HS-27A (cell line): Measurements from ENCODE around the gene STAG1.
"Not testable (repeated sequence)": the region's sequence is repeated elsewhere in the genome, so short reads cannot be mapped to it uniquely, and the experiment has no call there.

Experiments used
- DNase-seq: peaks from one replicate; pipeline ENCODE4 v3.0.0-alpha.2; 2012; ENCODE audit warnings: low read depth, missing footprints

Gene STAG1

DNA sequence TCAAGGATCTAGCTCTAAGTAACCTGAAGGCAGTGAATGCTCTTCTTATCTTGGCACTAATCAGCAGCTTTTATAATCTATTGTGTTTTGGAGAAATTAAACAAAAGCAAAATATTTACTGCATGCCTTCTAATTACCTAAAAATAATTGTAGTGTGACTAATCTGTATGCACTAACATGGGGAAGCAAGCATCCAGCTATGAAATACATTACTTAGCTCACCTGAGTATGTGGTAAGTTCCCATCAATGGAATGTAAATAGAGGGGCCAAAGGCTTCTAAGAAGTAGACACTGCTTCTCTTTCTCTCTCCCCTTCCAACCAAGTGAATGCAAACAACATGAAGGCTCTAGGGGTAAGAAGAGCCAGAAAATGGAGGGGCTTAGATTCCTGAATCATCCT, 165.6 kb downstream of the STAG1 start:
- DNase-seq = no peak

DNA sequence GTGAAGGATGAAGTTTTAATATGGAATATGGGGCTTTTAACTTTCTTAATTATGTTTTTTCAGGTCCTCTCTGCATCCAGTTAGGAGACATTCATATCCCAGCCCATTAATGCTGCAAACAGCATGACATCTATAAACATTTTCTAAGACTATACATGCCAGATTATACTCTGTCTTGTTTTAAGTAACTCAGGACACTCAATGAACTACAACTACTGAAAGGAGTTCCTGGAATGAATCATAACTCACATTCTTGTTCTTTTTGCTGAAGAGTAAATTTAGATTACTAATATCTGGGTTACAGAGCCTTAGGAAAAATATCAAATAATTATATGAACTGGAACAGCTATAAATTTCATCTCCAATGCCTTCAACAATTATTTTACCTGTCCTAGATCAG, 167.4 kb downstream of the STAG1 start:
- no peak for DNase-seq

DNA sequence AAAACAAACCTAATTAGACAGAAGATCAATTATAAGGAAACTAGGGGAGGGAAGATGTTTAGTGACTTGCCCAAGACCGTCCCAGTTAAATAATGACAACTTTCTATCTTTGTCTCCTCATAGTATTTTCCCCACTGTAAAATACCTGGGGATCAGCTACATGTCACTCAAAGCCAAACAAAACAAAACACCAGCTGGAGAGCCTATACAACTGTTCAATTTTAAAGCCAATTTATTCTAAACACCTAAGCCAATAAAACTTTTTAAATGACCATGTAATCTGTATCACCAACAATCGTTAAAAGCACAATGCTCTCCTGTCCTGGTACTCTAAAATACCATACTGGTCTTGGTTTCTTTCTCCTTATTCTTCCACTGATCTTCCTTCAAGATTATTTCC, 168.4 kb downstream of the STAG1 start:
- DNase-seq = no peak

DNA sequence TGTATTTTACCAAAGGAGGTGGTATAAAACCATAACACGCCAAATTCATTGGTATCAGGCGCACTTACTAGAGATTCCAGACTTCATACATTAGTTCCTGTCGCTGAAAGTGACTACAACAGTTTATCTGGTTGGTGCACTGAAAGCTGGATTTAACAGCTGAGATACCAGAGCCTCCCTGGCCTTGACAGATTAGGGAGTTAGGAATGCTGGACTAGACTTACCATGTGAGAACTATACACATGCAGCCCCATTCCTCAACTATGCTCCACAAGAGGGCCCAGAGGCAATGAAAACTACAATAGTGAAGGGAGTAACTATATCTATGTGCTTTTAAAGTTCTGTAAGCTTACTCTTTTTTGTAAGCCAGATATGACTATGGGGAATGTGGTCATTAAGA, 174.4 kb downstream of the STAG1 start:
- DNase-seq = no peak

DNA sequence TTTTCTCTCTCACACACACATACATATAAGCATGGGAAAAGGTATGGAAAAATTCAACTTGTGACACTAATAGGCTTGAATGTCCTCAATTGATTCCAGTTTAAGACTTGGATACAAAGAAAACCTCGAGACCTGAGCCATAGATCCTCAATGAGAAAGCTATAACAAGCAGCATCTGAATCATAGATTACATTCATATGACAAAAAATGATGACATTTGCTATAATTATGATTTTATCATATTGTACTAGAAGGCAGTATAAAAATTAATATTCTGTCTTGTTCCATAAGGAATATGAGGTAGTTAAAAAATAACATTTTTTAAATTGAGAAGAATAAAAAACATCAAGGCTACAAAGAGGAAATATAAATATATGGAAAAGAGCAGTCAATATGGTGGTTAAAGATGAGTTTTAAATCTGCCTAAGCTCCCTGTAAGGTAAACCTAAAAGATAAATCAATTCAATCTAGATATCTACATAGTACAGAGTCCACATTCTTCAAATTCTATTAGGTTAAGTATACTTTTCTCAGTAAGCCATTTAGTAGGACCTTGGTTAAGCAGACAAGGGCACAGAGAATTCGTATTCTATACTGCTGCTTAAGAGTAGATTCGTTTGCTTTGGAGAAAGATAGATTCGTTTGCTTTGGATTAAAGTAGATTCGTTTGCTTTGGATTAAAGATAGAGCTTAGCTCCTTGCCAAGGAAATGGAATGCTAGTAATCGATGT, 175.7 kb downstream of the STAG1 start:
- no peak for DNase-seq

DNA sequence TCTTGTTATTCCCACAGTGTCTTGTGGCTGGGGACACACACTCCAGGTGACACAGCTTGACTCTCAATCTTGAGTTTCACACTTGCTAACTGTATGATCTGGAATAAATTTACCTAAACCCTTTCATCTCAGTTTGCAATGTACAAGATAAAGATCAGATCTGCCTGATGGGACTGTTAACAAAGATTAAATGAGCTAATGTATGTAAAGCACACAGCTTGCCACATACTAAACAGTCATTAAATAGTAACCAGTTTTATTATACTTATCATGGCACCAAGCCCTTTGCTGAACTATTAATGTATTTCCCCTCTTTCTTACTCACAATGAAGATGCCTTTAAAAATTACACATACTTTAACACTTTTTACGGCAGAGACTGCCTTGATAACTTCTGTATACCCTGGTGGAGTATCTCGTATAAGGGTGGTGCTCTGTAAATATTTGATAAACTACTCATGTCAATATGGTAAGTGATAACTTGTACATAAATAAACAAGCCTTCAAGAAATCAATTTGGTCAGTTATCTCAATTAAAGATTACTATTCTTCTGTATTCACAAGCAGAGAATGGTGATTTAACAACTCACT, 184.5 kb downstream of the STAG1 start:
- DNase-seq = no peak

DNA sequence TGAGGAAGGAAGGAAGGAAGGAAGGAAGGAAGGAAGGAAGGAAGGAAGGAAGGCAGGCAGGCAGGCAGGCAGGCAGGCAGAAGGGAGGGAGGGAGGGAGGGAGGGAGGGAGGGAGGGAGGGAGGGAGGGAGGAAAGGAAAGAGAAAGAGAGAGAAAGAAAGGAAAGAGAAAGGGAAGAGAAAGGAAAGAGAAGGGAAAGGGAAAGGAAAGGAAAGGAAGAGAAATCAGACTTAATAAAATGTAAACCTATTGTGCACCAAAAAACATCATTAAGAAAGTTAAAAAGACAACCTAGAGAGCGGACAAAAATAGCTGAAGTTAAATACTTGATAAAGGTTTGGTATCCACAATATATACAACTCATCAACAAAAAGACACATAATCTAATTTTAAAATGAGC, 187.2 kb downstream of the STAG1 start:
- not testable (repeated sequence) for DNase-seq

DNA sequence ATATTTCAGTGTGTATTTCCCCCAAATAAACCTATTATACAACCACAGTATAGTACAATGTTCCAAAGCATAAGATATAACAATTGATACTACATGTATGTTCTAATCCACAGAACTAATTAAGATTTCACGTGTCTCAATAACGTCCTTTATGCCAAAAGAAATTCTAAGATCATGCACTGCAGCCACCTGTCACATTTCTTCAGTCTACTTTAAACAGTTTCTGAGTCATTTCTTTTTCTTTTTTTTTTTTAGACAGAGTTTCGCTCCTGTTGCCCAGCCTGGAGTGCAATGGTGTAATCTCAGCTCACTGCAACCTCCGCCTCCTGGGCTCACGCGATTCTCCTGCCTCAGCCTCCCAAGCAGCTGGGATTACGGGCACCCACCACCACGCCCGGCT, 190.2 kb downstream of the STAG1 start:
- no peak for DNase-seq

DNA sequence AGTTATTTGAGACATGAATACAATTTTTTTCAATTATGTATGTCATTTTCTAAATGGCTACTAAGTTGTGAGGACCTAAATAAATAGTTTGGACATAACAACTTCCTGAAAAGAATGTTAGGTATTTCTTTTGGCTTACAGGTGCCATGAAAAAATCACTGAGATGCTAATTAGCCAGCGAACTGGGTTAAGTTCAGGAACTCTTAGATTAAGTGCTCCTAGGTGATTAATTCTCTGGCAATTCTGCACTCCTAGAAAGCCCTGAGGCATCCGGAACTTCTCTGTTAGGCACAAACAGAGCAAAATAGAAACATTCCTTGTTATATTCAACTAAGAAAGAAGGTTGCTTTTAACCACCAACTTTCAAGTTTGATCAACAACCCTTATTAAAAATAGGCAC, 192.3 kb downstream of the STAG1 start:
- no peak for DNase-seq

DNA sequence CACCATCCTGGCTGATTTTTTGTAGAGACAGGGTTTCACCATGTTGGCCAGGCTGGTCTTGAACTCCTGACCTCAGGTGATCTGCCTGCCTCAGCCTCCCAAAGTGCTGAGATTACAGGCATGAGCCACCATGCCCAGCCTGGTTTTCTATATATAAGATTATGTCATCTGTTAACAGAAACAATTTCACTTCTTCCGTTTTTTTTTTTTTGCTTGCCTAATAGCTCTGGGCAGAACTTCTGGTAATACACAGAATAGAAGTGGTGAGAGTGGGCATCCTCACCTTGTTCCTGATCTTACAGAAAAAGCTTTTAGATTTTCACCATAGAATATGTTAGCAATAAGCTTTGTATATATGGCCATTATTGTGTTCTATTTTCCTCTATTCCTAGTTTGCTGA, 202.7 kb downstream of the STAG1 start:
- not testable (repeated sequence) for DNase-seq

DNA sequence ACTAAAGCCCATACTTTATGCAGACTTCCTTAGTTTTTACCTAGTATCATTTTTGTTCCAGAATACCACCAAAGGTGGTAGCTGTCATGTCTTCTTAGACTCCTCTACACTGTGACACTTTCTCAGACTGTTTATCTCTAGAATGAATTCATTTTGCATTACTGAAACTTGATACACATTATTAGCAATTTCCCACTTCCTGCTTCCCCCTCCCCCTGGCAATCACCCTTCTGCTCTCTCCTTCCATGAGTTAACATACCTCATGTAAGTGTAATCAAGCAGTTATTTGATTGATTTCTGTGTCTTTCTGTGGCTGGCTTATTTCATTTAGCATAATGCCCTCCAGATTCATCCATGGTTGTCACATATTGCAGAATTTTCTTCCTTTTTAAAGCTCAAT, 204.9 kb downstream of the STAG1 start:
- DNase-seq = no peak

DNA sequence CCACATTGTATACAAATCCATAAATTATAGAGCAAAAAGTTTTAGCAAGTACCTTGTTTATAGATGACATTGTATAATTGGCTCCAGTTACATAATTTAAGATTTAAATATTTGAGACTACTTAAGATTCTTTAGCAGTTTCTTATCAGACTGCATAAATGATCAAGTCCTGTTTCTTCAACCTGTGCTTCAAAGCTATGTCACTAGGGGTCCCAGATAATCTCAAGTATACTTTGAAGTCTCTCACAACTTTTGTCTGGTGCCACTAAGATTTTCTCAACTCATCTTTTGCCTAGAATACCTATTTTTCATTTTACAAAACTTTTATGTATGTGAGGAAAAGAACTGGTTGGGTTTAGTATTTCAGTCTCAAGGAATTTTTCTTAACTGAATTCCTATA, 205.5 kb downstream of the STAG1 start:
- DNase-seq = no peak

DNA sequence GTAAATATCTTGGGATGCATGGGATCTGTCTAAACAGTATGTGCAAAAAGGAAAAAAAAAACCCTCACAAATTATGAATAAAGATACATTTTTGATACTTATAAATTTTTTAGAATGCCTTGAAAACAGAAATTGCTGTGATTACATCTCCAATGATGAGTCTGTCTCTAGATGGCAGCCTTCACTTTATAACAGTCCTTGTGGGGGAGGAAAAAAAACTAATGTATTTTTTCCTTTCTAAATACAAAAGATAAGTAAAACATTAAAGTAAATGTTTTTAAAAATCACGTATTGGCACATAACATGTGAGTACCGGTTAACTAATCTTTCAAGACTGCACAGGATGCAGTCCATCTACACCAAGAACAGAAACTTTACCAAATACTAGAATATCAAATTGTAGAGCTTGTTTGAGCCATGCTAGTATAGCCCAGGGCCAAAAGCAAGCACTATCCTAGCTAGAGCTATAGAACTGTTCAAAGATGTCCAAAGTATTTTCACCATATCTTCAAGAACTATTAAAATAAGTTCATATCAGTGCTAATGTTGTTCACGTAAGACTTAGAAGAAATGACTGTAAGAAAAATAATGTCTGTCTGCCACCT, 206.4 kb downstream of the STAG1 start:
- DNase-seq = no peak

DNA sequence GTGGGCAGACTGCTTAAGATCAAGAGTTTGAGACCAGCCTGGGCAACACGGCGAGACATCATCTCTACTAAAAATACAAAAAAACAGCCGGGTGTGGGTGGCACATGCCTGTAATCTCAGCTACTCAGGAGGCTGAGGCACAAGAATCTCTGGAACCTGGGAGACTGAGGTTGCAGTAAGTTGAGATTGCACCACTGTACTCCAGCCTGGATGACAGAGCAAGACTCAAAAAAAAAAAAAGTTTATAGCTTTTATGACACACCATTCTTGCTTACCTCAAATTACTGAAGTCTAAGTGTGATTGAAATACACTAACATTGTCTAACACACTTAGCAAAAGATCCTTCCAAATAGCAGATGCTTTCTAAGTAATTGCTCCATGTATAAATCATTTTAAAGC, 207.6 kb downstream of the STAG1 start:
- DNase-seq = no peak

DNA sequence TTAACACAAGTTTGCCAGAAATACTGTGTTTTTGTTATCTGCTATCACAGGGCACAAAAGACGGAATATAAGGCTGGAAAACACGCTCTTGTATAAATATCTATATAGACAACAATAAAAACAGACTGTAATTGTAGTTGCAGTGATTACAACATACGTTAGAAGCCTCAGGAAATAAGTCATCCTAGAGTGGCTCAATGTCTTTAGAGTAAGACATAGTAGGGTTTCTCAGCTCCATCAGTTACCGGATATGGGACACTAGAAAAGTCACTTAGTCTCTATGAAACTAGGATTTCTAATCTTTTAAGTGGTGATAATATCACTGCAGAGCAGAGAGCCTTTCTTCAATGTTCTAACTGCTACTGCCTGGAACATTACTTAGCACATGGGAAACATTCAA, 208.8 kb downstream of the STAG1 start:
- no peak for DNase-seq

DNA sequence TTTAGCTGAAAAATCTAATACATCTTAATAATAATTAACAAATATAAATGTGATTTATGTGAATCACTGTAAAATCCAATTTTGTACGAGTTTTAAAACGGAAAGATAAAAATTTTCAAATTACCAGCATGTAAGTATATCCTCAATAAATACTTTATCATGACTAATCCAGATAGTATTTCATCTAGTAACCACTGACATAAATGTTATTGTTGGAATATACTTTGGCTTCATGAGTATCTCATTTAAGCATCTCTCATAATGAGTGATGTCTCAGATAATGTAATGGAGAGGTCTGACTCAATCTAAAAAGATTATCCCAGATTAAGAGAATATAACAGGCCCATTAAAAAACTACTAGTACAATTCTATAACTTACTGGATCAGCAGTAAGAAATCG, 216.3 kb downstream of the STAG1 start:
- no peak for DNase-seq

DNA sequence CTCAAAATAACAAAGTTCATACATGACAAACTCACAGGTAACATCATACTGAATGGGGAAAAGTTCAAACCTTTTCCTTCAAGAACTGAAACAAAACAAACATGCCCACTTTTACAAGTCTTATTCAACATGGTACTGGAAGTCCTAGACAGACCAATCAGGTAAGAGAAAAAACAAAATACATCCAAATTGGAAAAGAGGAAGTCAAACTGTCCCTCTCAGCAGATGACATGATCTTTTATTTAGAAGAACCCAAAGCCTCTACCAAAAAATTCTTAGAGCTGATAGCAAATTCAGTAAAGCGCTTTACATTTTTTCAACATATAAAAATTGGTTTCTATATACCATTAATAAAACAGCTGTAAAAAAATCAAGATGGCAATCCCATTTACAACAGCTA, 219.4 kb downstream of the STAG1 start:
- no peak for DNase-seq

DNA sequence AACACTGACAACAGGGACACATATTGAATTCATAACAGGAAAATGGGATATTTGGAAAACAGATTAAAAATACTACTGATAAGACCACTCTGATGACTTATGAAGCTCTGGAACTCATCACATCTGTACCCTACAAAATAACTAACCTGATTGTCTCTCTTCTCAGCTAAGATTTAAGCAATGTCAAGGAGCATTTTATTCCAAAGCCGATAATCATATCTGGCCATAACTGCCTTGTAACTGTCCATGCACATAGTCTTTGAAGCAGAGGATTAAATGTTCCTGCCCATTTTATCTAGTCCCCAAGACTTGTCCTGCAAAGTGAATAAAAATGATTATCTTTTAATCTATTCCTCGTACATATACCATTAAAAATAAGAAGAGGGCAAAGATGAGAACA, 234.1 kb downstream of the STAG1 start:
- no peak for DNase-seq

DNA sequence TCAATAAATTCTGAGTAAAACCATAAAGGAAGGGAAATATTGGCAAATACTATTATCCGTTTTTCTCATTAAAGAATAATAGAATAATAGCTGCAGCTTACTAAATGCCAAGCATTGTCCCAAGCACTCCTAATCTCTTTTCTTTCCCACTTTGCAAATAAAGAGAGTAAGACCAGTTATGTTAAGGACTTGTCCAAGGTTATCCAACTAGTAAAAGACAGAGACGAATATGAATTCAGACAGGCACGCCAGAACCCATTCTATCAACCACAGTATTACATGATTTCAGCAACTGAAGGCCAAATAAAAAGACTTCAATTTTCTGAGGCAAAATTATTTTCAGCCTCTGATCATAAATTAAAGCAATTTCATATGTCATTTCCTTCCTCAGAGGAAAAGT, 235.5 kb downstream of the STAG1 start:
- DNase-seq = no peak

DNA sequence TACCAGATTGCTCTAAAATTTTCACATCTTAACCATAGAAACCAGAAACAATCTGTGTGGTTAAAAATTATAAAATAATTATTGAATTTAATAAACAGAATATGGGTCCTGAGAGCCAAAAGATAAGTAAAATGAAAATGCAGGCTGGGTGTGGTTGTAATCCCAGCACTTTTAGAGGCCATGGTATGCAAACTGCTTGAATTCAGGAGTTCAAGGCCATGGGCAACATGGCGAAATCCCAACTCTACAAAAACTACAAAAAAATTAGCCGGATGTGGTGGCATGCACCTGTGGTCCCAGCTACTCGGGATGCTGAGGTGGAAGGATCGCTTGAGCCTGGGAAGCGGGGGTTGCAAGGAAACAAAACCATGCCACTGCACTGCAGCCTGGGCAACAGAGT, 236.1 kb downstream of the STAG1 start:
- no peak for DNase-seq

DNA sequence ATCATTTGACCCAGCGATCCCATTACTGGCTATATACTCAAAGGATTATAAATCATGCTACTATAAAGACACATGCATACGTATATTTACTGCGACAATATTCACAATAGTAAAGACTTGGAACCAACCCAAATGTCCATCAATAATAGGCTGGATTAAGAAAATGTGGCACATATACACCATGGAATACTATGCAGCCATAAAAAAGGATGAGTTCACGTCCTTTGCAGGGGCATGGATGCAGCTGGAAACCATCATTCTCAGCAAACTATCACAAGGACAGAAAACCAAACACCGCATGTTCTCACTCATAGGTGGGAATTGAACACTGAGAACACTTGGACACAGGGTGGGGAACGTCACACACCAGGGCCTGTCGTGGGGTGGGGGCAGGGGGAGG, 237.6 kb downstream of the STAG1 start:
- not testable (repeated sequence) for DNase-seq

DNA sequence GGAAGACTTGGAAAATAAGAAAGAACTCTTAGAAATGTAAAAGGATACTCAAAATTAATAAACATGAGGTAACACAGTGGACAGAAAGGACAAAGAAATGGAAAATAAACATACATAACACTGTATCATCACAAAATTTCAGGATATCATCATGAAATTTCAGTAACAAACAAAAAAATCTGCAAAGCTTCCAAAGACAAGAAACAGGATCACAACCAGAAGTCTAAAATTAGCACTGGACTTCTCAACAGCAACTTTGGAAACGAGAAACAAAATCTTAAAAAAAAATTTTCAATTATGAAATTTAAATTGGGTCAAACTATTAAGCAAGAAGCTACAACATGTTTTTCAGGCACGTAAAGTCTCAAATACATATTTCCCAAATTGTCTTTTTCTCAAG, 238.8 kb downstream of the STAG1 start:
- no peak for DNase-seq

DNA sequence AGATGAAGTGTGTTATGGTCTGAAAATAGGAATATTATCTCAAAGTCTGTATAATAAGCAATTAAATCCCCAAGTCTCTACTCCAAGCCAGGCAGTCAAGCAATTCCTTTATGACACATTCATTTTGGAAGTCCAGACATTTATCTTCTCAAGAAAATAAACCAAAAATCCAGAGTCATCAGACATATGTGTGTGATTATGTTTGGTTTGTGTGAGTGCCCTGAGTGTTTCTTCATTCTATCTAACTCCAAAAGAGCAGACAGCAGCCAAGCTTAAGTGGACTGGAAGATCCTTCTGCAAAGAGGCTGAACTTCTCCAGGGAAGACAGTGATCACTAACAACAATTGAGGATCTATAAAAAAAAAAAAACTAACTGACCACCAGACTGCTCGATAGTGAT, 239.8 kb downstream of the STAG1 start:
- DNase-seq = no peak

DNA sequence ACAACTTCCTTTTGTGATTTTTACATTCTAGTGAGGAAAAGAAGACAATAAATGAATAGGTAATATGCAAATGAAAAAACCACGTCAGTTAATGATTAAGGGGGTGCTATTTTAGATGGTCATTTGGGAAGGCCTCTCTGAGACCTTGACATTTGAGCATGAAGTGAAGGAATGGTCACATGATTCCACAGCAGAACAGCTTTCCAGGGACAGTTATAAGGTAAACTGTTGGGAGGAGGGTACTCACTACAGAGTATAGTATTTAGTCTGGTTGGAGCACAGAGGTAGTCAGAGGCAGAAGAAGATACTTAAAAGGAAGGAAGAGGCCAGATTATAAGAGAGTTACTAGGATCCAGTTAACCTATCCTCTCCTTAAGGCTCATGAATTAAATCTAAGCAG, 246.5 kb downstream of the STAG1 start:
- no peak for DNase-seq
